Measurements from ENCODE around the gene CDR2L. TPM values are rescaled to one million over a fixed set of nuclear protein-coding genes. Genes with fewer than 3 reads are reported as not detected.
"Not testable (repeated sequence)": the region's sequence is repeated elsewhere in the genome, so short reads cannot be mapped to it uniquely, and the experiment has no call there.

CDR2L gene
- total RNA-seq, 1 experiment from 2014 or later, result 3.8 TPM

GRCh38 chr17:74981318-74981978 is 6.0 kb upstream of the CDR2L start:
- no peak for DNase-seq (ENCODE audit: low read depth)

DNA sequence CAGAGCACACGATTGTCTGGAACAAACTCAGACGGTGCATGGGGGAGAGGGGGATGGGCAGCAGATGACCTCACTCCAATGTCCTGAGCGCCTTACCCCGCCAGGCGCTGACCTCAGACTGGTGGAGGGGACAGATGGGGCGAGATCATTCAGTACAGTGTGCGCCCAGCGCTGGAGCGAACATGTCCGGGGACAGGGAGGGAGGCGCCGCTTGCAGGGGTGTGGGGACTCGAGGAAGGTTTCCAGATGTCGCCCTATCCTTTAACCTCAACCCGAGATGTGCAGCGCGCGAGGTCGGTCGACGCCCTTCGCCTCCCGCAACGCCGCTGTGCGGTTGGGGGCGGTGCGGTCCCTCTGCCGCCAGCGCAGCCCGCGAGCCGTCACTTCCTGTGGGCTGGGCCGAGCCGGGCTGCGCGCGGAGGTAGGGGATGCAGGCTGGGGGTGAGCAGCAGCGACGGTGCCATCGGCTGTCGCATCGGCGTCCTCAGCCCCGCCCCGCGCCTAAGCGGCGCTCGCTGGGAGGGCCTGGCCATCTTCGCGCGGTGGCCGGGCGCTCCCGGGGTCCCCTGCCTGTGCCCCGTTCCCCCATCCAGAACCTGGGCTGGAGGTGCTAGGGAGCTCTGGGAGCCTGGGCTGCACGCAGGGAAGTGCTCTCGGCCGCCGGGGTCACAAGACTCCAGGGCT is 5.3 kb upstream of the CDR2L start:
- DNase-seq (ENCODE audit: low read depth), result no peak

DNA sequence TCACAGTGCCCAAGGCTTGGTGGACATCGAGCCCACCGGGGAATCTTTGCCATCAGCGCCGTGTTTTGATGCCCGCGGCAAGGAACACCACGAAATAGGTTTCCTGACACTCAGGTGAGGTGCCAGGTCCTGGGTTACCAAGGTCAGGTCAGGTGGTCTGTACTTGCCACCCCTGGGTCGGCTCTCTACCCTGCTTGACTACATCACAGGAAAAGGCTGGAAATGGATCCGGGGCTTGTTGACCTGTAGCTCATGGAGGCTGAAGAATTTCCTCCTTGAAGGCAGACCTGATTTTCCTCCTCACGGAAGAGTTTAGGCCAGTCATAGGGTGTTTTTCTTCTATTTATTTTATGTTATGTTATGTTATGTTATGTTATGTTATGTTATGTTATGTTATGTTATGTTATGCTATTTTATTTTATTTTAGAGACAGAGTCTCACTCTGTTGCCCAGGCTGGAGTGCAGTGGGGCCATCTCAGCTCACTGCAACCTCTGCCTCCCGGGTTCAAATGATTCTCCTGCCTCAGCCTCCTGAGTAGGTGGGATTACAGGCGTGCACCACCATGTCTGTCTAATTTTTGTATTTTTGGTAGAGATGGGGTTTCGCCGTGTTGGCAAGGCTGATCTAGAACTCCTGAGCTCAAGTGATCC is 4.6 kb upstream of the CDR2L start:
- DNase-seq (ENCODE audit: low read depth), result not testable (repeated sequence)

- no peak for DNase-seq (ENCODE audit: low read depth)
These were observed 1.2 kb upstream of the CDR2L start for GRCh38 chr17:74986206-74986576.

GRCh38 chr17:74987909-74988711 is 678 bp downstream of the CDR2L start:
- peak; percentile 42 for DNase-seq (ENCODE audit: low read depth)

GRCh38 chr17:74990581-74991105 is 3.2 kb downstream of the CDR2L start:
- DNase-seq (ENCODE audit: low read depth), result no peak

GRCh38 chr17:74992223-74992622 is 4.8 kb downstream of the CDR2L start:
- DNase-seq (ENCODE audit: low read depth), result no peak

DNA sequence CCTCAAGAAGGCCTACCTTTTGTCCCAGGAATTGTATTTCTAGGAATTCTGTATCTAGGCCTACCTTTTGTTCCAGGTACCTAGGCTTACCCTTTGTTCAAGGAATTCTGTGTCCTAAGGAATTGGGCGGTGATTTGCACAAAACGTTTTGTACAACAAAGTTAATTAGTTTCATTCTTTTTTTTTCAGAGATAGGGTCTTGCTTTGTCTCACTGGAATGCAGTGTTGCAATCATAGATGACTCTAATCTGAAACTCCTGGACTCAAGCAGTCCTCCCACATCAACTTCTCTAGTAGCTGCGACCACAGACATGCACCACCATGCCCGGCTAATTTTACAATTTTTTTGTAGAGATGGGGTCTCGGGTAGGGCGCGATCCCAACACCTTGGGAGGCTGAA is 7.0 kb downstream of the CDR2L start:
- no peak for DNase-seq (ENCODE audit: low read depth)

DNA sequence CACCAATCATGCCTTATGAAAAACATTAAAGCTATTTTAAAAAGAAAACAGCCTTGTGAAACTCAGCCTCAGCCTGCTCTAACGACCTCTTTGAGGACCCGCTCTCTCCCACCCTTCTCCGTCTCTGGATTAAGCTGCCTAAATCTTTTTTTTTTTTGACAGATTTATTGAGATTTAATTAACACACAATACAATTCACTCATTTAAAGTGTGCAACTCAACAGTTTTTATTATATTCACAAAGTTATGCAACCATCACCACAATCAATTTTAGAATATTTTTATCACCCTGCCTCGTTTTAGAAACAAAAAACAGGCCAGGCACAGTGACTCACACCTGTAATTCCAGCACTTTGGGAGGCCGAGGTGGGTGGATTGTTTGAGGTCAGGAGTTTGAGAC is 8.4 kb downstream of the CDR2L start:
- DNase-seq (ENCODE audit: low read depth), result no peak

DNA sequence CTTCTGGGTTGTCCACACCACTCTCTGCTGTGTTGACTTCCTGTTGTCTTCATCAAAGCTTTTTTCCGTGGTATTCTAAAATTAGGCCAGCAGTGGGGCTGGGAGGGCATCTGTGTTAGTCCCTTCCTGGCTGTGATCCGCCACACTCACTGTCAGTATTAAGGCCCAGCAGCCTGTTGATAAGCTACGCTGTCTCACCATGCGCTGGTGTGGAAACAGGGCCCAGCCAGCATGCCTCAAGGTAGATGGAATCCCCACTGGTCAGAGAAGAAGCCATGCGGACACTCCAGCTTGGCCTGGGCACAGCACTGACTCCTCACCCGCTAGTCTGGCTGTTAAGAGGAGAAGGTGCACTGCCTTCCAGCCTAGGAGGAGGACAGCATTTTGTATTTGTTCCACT is 11.4 kb downstream of the CDR2L start:
- no peak for DNase-seq (ENCODE audit: low read depth)

DNA sequence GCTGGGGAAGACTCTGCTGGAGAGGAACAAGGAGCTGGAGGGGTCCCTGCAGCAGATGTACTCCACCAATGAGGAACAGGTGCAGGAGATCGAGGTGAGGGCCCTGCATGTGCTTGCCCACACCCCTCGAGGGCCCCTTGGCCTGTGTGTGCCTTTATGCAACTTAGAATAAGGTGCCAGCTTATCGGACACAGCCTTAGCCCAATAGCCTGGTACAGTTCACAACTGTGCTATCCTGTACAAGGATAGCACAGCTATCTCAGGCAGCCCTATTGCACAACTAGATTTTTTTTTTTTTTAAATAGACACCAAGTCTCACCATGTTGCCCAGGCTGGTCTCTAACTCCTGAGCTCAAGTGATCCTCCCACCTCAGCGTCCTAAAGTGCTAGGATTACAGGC is 12.1 kb downstream of the CDR2L start:
- no peak for DNase-seq (ENCODE audit: low read depth)

- no peak for DNase-seq (ENCODE audit: low read depth)
These were observed 14.7 kb downstream of the CDR2L start for GRCh38 chr17:75001915-75002843.

DNA sequence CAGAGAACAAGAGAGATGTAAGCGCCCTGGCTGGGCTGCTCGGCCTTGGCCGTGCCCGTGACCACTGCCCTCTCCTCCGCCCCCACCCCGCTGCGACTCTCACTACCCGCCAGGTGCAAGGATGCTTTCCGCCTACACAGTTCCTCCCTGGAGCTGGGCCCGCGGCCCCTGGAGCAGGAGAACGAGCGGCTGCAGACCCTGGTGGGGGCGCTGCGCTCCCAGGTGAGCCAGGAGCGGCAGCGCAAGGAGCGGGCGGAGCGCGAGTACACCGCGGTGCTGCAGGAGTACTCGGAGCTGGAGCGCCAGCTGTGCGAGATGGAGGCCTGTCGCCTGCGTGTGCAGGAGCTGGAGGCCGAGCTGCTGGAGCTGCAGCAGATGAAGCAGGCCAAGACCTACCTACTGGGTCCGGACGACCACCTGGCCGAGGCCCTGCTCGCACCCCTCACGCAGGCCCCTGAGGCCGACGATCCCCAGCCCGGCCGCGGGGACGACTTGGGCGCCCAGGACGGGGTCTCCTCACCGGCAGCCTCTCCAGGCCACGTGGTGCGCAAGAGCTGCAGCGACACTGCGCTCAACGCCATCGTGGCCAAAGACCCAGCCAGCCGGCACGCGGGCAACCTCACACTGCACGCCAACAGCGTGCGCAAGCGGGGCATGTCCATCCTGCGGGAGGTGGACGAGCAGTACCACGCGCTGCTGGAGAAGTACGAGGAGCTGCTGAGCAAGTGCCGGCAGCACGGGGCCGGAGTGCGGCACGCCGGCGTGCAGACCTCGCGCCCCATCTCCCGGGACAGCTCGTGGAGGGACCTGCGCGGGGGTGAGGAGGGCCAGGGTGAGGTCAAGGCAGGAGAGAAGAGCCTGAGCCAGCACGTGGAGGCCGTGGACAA is 15.9 kb downstream of the CDR2L start:
- no peak for DNase-seq (ENCODE audit: low read depth)

GRCh38 chr17:75003957-75004355 is 16.5 kb downstream of the CDR2L start:
- no peak for DNase-seq (ENCODE audit: low read depth)

DNA sequence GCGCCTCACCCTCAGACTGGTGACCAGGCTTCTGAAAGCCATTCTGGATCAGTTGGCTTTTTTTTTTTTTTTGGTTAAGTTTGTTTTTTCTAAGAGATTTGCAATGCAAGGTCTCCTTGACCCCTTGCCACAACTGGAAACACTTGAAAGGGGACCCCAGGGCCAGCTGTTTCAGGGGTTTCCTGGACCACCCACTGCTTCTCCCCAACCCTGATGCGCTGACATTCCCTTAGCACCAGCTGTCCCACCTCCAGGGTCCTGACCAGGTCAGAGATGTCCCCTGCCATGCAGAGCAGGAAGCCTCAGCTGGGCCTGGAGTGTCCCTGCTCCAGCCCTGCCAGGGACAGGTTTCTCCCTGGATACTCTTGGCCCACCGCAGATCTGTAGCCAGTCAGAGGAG is 16.9 kb downstream of the CDR2L start:
- no peak for DNase-seq (ENCODE audit: low read depth)

DNA sequence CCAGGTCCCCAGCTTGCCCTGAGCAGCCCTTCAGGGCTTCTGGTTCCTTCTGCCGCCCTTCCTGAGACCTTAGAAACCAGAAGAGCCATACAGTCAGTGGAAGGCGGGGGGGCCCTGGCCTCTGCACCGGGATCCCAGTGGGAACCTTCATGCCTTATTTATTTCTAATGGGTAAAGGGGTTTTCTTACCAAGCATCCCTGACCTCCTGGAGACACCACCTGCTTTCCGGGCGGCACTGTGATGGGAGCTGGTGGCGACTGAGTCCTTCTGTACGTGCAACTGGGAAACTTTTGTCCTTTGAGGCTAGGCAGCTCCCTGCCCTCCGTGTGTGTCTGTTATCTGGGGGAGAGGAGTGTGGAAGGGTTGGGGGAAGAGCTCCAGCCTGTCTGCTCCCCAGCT is 17.9 kb downstream of the CDR2L start:
- no peak for DNase-seq (ENCODE audit: low read depth)

DNA sequence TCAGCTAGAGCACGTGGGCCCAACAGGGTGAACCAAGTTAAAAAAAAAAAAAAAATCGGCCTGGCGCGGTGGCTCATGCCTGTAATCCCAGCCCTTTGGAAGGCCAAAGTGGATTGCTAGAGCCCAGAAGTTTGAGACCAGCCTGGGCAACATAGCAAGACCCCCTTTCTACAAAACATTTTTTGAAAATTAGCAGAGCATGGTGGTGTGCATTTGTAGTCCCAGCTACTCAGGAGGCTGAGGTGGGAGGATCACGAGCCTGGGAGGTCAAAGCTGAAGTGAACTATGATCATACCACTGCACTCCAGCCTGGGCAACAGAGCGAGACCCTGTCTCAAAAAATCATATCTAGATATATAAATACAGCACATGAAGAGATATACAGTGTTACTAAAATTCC is 18.7 kb downstream of the CDR2L start:
- DNase-seq (ENCODE audit: low read depth), result not testable (repeated sequence)

DNA sequence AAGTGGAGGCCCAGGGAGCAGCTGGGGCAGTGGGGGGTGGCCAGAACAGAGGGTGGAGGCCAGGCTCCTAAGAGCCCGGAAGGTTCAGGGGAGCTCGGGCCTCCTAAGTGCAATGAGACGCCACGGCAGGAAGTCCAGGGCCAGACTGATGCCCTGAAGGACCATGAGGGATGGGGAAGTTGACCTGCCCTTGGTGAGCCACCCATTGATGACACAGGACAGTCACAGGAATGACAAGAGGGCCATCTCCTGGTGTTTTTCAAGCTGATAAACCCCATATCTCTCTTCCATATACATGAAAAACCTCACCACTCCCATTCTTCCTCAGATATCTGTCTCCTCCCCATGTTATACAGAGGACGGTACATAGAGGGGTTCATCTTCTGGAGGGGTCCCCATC is 19.2 kb downstream of the CDR2L start:
- DNase-seq (ENCODE audit: low read depth), result no peak

- DNase-seq (ENCODE audit: low read depth), result no peak
These were observed 20.9 kb downstream of the CDR2L start for GRCh38 chr17:75008373-75008772.

All from HT1080 (cell line).